ENCODE measurements around the gene TTC7B.

TTC7B gene

GRCh38 chr14:90703841-90704737 is 112.1 kb downstream of the TTC7B start:
- DNase-seq (ENCODE audit: low read depth in 2 of 2): no peak

- no peak for DNase-seq (ENCODE audit: low read depth in 2 of 2)
Measured at GRCh38 chr14:90700933-90701776, 115.1 kb downstream of the TTC7B start.

GRCh38 chr14:90699016-90699415 is 117.2 kb downstream of the TTC7B start:
- DNase-seq (ENCODE audit: low read depth in 2 of 2): no peak

- no peak for DNase-seq (ENCODE audit: low read depth in 2 of 2)
Measured at GRCh38 chr14:90698379-90698869, 117.8 kb downstream of the TTC7B start.

- peak; percentile 64 to 67 for DNase-seq (ENCODE audit: low read depth in 2 of 2)
Measured at GRCh38 chr14:90697577-90698206, 118.5 kb downstream of the TTC7B start.

GRCh38 chr14:90697132-90697531 is 119.1 kb downstream of the TTC7B start:
- DNase-seq (ENCODE audit: low read depth in 2 of 2): no peak

- DNase-seq (ENCODE audit: low read depth in 2 of 2): no peak
Measured at GRCh38 chr14:90696720-90697119, 119.5 kb downstream of the TTC7B start.

GRCh38 chr14:90695997-90696660 is 120.1 kb downstream of the TTC7B start:
- DNase-seq (ENCODE audit: low read depth in 2 of 2): no peak

GRCh38 chr14:90693413-90693812 is 122.8 kb downstream of the TTC7B start:
- no peak for DNase-seq (ENCODE audit: low read depth in 2 of 2)

GRCh38 chr14:90692826-90693225 is 123.4 kb downstream of the TTC7B start:
- no peak for DNase-seq (ENCODE audit: low read depth in 2 of 2)

- no peak for DNase-seq (ENCODE audit: low read depth in 2 of 2)
Measured at GRCh38 chr14:90692061-90692460, 124.2 kb downstream of the TTC7B start.

- DNase-seq (ENCODE audit: low read depth in 2 of 2): no peak
Measured at GRCh38 chr14:90691627-90692026, 124.6 kb downstream of the TTC7B start.

GRCh38 chr14:90687680-90688079 is 128.6 kb downstream of the TTC7B start:
- no peak for DNase-seq (ENCODE audit: low read depth in 2 of 2)

- DNase-seq (ENCODE audit: low read depth in 2 of 2): no peak
Measured at GRCh38 chr14:90682615-90683014, 133.6 kb downstream of the TTC7B start.

- DNase-seq (ENCODE audit: low read depth in 2 of 2): no peak
Measured at GRCh38 chr14:90681929-90682328, 134.3 kb downstream of the TTC7B start.

GRCh38 chr14:90678846-90679362 is 137.3 kb downstream of the TTC7B start:
- no peak for DNase-seq (ENCODE audit: low read depth in 2 of 2)

GRCh38 chr14:90678420-90678819 is 137.8 kb downstream of the TTC7B start:
- no peak for DNase-seq (ENCODE audit: low read depth in 2 of 2)

- DNase-seq (ENCODE audit: low read depth in 2 of 2): no peak
Measured at GRCh38 chr14:90677484-90678050, 138.7 kb downstream of the TTC7B start.

- no peak for DNase-seq (ENCODE audit: low read depth in 2 of 2)
Measured at GRCh38 chr14:90676912-90677311, 139.3 kb downstream of the TTC7B start.

- DNase-seq (ENCODE audit: low read depth in 2 of 2): no peak
Measured at GRCh38 chr14:90676356-90676755, 139.9 kb downstream of the TTC7B start.

- DNase-seq (ENCODE audit: low read depth in 2 of 2): no peak
Measured at GRCh38 chr14:90675399-90675798, 140.8 kb downstream of the TTC7B start.

Measured in stimulated activated CD4-positive, alpha-beta T cell treated with anti-CD3 and anti-CD28 coated beads, Interleukin-4, amount 100 ng/mL, for 48 hours (primary cell).